SHP77 treated with DMSO at 0.1 percent for 48 hours (cell line): ENCODE measurements around the gene PDLIM3.
"Not testable (repeated sequence)": the region's sequence is repeated elsewhere in the genome, so short reads cannot be mapped to it uniquely, and the experiment has no call there.

Experiments used
- DNase-seq: peaks from one replicate; lab custom pipeline; 2025; lab: John Stamatoyannopoulos, UW

The PDLIM3 gene

DNA sequence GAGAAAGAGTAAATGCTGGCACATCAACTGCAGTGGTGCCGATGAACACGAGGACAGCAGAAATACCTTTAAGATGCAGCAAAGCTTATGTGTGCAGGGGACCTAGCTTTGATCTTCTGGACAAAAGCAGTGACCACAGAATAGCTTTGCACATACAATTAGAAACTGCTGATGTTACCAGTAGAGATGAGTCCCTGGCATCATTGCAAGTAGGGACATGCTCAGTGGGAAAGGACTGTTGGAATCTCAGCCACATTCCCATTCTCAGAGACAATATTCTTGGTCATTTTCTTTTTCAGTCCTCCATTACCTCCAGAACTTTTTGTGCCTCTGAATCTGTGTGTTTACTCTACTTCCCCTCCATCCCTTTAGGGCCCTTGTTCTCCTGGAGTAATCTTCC lies 16.9 kb upstream of the PDLIM3 start:
- no peak for DNase-seq

DNA sequence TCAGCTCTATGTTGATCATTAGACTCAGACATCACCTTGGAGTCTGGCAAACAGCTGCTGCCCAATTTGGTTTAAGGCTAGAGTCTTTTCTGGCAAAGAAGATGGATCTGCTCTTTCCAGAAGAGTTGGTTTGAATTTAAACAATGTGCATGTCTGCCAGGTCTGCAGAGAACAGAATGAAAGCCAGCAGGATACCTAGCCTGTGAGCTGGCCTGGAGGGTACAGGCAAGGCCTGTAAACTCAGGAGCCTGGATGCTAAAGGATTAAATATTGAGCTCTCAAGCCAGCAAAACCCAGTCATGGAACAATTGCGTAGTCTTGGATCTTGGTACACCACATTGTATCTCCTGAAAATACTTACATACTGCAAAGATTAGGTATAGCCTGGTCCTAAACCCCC lies 15.6 kb upstream of the PDLIM3 start:
- no peak for DNase-seq

DNA sequence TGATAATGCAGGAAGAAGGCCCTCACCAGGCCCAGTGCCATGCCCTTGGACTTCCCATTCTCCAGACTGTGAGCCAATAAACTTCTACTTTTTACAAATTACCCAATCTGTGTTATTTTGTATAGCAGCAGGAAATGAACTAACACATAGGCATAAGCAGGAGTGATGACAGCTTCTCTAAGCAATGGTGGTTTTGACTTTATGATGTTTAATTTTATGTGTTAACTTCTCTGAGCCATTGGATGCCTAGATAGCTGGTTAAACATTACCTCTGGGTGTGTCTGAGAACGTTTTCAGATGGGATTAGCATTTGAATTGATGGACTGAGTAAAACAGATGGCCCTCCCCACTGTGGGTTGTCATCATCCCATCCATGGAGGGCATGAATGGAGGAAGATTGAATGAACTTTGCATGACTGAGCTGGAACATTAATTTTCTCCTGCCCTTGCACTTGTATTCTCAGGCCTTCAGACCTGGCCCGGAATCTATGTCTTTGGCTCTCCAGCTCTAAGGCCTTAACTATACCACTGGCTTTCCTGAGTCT lies 13.9 kb upstream of the PDLIM3 start:
- no peak for DNase-seq

DNA sequence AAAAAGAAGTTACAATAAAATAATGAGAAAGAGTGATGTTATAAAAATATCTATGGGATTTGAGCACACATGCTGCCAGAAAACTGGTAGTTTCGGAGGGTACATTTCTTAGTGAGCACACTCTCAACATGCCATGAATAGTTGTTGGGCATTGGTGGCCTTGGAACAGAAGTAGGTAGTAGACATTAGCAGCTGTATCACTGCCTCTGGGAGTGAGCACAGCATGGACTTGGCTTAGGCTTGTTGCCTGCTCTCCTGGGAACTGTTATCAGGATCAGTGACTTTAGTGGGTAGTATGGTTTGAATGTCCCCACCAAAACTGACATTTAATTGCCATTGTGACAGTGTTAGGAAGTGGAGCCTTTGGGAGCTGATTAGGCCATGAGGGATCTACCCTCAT lies 13.3 kb upstream of the PDLIM3 start:
- no peak for DNase-seq

DNA sequence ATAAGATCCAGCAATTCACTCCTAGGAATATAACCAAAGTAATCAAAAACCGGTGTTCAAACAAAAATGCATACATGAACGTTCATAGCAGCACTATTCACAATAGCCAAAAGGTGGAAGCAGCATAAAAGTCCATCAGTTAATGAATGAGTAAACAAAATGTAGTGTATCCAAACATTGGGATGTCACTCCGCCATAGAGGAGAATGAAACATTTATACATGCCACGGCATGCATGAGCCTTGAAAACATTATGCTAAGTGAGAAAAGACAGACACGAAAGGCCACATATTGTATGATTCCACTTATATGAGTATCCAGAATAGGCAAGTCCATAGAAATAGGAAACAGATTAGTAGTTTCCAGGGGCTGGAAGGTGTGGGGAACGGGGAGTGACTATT lies 11.0 kb upstream of the PDLIM3 start:
- DNase-seq = no peak

DNA sequence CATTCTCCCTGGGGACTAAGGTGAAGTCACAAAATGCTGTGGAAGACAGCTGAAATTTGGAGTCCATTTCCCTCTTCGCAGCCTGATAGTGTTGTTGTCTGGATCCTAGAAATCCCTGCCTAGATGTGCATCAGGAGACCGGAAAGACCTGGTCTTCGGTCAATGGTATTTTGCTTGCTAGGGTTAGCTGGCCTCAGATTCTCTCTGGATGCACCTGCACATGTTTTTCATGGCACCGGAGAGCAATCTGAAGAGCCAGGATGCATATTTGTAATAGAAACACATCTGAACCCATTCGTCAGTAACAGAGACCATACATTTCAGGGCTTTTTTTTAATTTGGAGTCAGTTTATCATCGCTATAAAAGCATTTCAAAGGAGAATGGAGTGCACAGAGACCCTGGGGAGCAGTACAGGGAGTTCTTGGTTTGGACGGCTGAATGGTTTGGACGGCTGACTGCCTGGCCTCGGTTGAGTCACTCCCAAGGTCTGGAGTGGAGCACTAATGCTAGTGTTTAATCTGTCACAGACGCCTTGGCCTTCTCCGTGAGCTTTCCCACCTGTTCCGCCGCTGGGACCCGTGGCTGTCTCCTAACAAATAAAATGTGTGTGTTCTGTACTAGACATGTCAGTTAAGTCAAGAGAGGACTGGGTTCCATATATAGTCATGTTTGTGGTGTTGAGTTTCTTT lies 7.5 kb upstream of the PDLIM3 start:
- DNase-seq = no peak

DNA sequence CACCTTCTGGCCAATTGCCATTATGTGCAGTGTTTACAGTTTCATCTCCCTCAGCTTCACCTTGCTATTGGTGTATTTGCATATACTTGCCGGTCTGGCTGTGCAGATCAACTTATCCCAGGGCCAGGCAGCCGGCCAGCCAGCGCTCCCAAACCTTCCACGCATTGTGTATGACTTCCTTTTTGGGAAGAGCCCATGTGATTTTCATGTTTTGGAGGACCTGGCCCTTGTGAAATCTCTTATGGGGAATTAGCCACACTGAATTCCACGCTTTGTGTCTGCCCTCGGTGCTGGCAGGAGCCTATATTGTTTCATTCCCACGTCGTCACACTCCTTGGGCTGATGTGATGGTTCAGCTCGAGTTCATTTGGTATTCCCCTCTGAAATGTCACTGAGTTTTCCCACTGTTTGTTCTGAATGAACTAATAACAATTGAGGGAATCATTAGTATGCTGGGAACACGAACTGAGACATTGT lies 6.0 kb upstream of the PDLIM3 start:
- DNase-seq = no peak

DNA sequence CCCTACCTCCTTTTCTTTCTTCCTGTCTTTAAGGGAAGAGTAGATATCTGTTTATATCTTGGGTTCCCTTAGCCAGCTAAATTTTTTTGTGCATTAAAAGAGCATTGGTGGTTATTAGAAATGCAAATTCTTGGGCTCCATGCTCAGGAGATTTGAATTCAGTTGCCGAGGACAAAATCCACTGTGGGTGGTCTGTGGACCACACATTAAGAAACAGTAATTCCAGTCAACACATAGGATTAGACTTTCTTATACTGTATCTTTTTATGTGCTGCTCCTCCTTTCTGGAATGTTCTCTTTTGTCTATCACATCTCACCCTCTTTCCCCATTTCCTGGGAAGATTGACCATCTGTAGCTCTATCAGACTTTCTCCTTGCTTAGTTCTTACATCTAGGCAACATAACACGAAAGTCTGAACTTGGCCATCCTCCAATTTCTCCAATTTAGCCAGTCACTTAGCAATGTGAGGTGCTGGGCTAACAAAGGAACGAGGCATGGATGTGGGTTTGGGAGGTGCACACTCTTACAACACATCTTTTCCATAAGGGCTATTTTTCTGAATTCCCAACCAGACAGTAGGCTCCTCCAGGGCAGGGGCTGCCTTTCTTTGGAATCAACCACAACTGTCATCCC lies 5.3 kb upstream of the PDLIM3 start:
- DNase-seq = no peak

DNA sequence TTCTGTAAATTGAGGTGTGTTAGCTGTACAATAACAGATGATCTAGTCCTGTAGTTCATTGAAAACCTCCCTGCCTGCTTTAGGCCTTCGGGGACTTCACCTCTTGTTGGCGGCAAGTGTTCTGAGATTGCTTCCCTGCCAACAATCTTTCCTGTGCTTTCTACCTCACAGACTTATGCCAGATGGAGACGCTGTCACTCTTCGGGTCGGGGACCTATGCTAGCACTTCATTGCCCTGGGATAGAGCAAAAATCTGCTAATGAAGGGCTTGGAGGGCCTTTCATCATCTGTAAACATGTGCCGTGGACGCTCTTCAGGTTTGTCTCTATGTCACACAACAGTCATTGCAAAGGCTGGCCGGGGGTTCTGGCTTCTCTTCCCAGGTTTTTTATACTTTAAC lies 4.7 kb upstream of the PDLIM3 start:
- no peak for DNase-seq

DNA sequence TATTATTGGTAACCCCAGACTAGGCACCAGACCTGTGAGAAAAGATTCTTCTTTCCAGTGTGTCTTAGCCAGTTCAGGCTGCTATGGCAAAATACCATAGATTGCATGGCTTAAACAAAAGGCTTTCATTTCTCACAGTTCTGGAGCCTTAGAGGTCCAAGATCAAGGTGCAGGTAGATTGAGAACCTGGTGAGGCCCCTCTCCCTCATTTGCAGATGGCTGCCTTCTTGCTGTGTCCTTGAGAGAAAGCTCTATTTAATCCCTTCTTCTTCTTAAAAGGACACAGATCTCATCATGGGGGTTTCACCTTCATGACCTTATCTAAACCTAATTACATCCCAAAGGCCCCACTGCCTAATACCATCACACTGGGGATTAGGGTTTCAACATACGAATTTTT lies 3.5 kb upstream of the PDLIM3 start:
- no peak for DNase-seq

DNA sequence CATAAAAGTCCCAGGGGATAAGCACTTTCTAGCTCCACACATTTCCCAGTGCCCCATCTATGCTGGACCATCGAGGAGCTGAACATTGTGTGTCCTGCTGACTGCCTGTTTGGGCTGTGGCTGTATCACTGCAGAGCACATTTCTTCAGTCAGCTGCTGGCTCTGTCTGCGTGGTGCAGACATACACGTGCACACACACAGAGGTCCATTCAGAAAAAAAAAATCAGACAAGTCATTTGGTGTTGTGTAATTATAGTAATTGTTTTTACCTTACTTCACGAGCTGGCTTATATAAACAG lies 1.1 kb upstream of the PDLIM3 start:
- DNase-seq = no peak

DNA sequence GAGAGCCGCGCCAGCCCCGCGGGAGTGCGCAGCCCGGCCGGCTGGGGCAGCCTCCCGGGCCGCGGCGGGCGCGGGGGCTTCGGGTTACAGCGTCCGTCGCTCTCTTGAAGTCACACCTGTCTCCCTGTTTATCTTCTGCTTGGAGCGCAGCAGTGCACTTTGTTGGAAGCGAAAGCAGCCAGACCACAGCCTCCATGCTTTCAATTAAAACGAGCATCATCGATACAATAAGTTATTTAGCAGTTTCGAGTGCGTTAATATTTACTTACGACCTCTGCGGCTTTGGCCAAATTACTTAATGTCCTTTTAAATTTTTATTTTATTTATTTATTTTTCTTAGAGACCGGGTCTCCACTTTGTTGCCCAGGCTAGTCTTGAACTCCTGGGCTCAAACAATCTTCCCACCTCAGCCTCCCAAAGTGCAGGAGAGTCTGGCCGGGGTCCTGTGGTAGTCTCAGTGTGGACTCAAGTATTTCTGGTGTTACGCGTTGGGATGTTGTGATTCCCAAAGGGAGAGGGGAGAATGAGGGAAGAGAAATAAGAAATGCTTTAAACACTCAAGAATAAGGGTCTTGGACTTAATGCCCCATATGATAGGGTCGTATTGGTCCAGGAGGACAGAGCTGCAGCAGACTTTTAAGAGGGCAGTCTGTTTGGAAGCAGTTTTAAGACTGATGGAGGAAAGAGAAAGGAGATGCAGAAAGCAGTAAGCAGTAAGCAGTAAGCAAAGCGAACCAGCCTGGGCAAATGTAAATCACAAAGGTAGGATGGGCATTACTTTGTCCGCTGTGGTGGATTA lies 504 bp upstream of the PDLIM3 start:
- DNase-seq = no peak

DNA sequence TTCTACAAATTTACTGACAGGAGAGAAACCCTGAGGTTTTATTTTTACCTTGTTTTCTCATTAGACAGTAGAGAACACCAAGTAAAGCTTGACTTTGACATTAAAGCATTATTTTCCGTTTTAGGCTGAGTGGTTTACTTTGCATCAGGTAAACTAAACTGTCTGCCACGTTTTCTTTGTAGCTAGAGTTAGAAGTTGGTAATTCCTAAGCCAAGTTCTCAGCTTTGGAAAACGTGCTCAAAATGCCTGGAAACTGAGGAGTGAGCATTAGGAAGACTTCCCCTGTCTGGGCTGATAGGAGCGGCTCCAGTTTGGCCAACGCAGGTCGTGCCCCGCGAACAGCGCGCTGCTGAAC lies 819 bp downstream of the PDLIM3 start:
- DNase-seq = no peak

DNA sequence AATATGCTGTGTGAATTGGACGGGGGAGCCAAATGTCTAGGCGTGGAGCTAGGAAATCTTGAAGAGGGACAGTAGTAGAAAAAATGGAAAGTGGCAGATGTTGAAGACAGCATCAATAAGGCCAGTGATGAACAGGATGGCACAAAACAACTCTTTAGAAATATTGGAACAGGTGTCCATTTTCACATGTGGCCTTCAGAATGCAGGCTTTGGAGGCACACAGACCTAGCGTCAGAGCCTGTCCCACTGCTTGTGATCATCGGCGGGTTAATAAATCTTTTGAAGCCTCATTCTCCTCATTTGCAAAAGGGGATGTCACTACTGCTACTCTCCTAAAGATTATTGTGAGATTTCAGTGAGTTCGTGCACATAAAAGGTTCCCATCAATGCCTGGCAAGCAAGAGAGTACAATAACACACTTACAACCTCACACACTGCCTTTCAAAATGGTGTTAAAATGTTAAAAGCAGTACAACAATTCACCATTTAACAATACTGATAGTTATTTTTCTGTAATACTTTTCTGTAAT lies 2.4 kb downstream of the PDLIM3 start:
- DNase-seq = no peak

DNA sequence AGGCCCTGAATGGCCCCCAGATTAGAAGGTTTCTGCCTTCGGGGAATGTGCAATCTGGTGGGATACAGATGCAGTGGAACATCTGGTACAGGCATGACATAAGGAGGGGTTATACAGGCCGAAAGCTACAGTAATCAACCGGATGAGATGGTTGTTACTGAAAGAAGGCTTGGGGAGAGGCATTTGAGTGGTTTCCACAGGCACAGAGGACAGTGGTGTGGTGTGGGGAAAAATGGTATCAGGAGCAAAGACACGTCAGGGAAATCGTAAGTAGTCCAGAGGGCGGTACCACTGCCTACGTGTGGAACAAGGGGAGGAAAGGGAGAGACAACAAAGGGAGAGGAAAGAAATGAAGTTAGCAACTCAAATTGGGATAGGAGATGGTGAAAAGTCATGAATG lies 3.0 kb downstream of the PDLIM3 start:
- DNase-seq = no peak

DNA sequence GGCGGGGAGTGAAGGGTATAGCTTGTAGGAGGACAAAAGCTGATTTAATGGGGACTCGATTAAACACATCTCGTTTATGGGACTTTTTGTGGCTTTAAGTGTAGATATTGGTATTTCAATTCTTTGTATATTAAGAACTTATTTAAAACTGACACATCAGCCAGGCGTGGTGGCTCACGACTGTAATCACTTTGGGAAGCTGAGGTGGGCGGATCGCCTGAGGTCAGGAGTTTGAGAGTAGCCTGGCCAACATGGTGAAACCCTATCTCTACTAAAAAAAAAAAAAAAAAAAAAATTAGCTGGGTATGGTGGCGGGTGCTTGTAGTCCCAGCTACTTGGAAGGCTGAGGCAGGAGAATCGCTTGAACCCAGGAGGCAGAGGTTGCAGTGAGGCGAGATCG lies 3.7 kb downstream of the PDLIM3 start:
- not testable (repeated sequence) for DNase-seq

DNA sequence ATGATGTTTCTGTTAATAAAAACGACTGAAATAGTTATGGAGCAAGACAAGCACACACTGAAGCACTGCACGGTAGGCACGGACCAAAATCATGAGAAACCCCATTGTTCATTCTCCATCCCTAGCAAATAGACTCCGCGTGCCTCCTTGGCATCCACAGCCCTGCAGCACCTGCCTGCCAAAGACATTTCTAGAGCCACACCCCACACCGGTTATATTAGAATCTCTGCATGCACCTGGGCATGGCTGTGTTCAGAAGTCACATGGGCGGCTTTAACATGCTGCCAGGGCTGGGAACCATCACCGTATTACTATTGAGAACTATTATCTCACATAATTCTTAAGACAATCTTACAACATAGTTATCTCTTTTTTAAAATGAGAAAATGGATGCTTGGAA lies 5.9 kb downstream of the PDLIM3 start:
- DNase-seq = no peak

DNA sequence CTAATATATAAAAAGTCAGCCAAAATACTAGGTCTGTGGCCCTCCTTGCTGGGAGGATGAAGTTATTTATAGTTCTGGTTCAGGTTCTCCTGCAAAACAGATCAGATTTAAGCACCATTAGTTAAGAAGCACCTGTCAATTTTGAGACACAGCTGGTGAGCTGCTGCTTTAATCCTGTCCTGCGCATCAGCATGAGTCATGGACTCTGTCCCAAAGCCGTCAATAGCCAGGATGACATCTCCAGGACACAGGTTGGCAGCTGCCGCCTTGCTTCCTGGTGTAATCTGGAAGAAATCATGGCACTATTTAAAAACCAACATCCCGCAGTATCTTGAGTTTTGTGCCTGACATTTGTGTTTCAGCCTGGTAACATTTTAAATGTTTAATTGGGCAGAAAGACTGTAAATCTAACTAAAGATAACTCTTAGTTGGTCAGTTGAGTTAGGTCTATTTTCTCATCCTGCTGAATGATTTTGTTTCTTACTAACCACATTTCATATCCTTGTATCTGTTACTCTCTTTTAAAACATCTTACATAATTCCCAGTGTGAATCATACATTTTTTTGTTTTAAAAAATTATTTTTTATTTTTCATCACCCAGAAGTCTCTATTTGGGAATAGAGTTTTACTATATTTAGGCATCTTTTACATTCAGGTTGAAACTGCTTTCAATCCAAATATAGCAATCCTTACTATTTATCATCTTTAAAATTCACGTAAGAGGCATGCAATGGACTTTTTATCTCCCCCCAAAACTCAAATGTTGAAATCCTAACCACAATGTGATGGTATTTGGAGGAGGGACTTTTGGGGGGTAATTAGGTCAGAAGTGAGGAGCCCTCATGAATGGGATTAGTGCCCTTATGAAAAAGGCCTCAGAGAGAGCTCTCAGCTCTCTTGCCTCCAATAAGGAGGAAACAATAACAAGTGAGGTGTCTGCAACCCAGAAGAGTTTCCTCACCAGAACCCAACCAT lies 10.1 kb downstream of the PDLIM3 start:
- no peak for DNase-seq

DNA sequence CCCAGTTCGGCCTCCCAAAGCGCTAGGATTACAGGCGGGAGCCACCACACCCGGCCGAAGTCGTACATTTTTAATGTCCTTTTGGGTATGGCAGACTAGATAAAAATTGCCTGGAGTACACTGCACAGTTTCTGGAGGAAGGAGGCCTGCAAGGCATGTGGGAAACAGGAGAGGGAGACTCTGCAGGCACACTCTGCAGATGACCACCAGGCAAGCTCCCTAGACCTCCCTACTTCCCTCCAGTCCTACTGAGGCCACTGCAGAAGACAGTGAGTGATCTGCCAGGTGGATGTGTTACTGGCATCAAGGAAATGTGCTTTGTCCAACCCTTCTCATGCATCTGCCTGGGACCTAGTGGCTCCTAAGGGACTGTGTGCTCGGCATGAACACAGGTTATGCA lies 11.4 kb downstream of the PDLIM3 start:
- DNase-seq = no peak

DNA sequence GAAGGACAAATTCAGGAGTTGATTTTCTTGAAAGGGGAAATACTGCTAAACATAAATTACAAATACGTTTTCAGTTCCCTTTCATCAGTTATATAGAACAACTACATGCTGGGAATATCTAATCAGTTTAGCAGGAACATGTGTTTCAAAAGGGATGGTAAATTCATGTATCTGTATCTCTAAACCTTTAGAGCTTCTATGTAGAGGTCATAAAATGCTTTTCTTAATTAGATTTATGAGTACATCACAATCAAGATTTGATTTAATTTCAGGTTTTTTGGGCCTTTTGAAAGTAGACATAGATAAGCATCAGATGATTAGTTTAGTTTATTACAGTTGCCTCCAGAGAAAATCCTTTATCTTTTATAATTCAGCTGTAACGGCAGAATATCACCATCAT lies 12.9 kb downstream of the PDLIM3 start:
- DNase-seq = no peak

DNA sequence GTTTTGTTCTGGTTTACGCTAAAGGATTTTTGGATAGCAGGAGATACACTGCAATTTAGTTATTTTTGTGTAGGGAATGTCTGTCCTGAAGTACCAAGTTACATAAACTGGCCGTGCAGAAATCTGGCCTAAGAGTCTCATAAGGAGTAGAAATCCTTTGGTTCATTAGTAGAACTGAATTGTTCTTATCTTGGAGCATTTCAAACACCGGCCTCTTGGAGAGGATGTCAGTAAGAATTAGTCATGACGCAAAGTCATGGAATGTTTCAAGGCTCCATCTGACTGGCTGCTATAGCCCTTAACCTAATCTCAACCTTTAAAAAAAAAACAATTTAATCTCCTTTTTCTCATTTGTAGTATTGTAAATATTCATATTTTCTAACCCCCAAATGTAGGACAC lies 15.2 kb downstream of the PDLIM3 start:
- DNase-seq = no peak

DNA sequence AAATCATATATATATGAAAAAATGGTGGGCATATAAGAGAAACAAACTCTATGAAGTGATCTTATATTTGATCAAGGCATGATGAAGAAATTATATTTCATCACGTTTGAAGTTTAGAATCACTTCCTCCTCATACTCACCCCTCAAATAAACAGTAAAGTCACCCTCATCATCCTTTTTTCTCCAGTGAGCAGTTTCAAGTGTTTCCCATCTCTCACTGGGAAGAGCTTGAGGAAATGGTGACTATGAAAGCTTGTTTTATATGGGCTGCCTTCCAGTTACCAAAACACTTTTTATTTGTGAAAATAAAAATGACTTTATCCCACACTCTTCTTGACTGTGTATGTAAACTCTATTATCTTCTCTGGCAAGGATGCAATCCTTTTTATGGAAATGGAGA lies 16.8 kb downstream of the PDLIM3 start:
- DNase-seq = no peak
